Measurements from ENCODE around the gene UBE3C.

- TF ChIP-seq USF1 (IDR thresholded peaks at IDR 0.05) (no peak), FOXM1 (IDR thresholded peaks at IDR 0.05; ENCODE audit: borderline replicate concordance, low read depth) (no peak), RAD21 (IDR thresholded peaks at IDR 0.05; ENCODE audit: low read depth) (no peak), REST (IDR thresholded peaks at IDR 0.05; ENCODE audit: low read depth) (no peak), EGR1 (IDR thresholded peaks at IDR 0.05) (no peak), YY1 (IDR thresholded peaks at IDR 0.05; ENCODE audit: low read depth) (no peak), TAF1 (IDR thresholded peaks at IDR 0.05; ENCODE audit: low read depth) (no peak), TEAD4 (IDR thresholded peaks at IDR 0.05) (no peak), MAX (IDR thresholded peaks at IDR 0.05) (no peak), EP300 (IDR thresholded peaks at IDR 0.05; ENCODE audit: borderline replicate concordance) (no peak)
These were observed 128.8 kb downstream of the UBE3C start for GRCh38 chr7:157267516-157267915.

Measured in Ishikawa (cell line).